GM18519 (cell line): Measurements from ENCODE around the gene HIF1AN.

ENCODE experiments used
- ATAC-seq: cut with Tn5 transposase; IDR thresholded peaks from one replicate; pipeline ENCODE4 v1.9.1; 2021; ENCODE audit warnings: mild to moderate bottlenecking, moderate library complexity; ENCODE audit not compliant: unreplicated experiment, low FRiP score

Gene HIF1AN

DNA sequence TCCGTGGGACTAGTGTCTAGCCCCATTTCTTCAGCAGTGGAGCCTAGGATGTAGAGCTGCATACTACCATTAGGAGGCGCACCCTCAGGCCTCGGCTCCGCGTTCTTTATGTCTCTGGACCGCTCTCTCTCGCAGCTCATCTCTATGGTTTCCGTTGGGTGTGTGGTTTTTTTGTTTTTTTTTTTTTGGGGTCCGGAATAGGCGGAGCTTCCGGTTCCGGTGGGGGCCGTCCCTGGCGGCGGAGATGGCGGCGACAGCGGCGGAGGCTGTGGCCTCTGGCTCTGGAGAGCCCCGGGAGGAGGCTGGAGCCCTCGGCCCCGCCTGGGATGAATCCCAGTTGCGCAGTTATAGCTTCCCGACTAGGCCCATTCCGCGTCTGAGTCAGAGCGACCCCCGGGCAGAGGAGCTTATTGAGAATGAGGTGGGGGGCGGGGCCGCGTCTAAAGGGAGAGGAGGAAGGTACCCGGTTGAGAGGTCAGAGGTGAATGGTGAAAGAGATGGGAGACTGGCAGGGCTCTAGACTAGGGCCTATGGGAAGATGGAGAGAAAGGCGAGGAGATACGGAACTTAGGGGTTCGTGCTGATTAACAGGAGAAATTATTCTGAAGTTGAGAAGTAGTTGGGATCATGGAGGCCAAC, at the start of gene HIF1AN:
Gene HIF1AN (plus strand): TSS at position 229 of the 639 bp plus-strand sequence. CDS start 16 bp downstream, at position 245.
- peak; percentile 85 for ATAC-seq

DNA sequence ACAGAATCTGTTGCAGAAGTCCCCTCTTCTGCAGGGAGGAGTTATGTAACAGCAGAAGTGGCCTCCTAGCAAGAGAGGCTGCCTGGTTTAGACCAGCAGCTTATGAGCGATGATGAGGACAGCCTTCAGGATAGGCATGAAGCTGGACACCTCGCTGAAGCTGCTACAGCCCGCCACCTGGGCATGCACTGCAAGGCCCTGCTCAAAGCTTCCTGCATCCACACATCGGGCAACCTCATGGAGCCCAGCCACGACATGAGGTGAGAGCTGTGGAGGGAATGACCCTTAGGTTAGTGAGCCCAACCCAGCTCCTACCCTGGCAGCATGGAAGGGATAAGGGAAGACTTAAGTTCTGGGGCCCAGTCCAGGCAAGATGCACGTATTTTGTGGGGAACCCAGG, 48.2 kb upstream of the HIF1AN start:
- no peak for ATAC-seq

GRCh38 chr10:100489396-100489795, 46.3 kb upstream of the HIF1AN start:
- no peak for ATAC-seq

- ATAC-seq = no peak
Measured at GRCh38 chr10:100490531-100490930, 45.2 kb upstream of the HIF1AN start.

DNA sequence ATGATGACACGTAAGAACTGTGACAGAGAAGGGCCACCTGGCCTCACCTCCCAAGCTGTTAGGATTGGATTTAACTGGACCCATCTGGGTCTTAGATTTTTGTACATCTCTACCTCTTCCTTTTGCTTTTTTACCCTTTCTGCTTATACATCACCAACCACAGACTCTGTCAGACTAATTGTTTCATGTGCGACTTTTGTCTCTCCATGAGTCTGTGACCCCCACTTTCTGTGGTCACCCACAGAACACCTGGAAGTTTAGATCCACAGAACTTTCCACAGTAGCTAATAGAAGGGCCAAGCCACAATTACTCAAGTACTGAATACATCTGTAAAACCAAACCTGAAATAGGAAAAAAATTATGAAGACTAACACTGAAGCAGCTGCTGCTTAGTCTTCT, 39.2 kb upstream of the HIF1AN start:
- ATAC-seq = no peak

GRCh38 chr10:100498059-100498458, 37.7 kb upstream of the HIF1AN start:
- ATAC-seq = no peak

GRCh38 chr10:100501423-100501822, 34.3 kb upstream of the HIF1AN start:
- ATAC-seq = no peak

DNA sequence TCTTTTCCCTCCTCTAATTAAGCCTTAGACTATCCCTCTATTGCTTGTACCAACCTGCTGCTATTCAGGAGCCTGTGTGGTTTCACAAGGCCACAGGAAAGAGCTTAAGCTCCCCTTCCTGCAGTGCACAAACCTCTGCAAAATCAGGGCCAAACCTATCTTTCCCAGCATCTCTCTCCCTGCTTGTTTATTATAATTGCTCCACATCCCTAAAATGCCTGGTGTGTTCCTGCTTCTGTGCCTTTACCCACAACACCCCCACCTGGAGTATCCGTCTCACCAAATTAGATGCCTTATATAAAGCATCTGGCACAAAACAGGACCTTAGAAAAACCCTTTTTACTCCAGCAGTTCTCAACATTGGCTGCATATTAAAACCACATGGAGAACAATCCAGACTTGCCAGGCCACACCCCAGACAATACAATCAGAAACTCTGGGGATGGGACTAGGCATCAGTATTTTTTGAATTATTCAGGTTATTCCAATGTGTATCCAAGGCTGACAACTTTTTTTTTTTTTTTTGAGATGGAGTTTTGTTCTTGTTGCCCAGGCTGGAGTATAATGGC, 32.7 kb upstream of the HIF1AN start:
- no peak for ATAC-seq

GRCh38 chr10:100504096-100504495, 31.6 kb upstream of the HIF1AN start:
- no peak for ATAC-seq

DNA sequence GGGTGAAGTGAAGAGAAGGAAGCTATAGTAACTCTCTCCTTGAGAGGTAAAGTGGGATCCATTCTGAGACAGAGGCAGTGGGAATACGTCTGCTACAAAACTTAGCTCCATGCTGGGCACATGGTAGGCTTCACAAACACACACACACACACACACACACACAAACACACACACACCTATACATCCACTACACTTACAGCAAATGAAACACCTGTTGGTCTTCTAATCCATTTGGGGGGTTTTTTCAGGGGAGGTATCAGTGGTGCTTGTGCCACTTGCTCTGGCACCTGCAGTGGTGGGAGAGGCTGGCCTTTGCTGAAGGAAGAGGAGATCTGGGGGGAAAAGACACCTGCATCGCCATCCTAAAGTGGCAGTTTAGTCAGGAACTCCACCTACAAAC, 30.6 kb upstream of the HIF1AN start:
- ATAC-seq = no peak

GRCh38 chr10:100506596-100507356, 29.0 kb upstream of the HIF1AN start:
- ATAC-seq = no peak

- ATAC-seq = no peak
Measured at GRCh38 chr10:100507357-100507732, 28.4 kb upstream of the HIF1AN start.

- ATAC-seq = no peak
Measured at GRCh38 chr10:100508266-100508665, 27.5 kb upstream of the HIF1AN start.

- no peak for ATAC-seq
Measured at GRCh38 chr10:100508691-100509150, 27.0 kb upstream of the HIF1AN start.

- ATAC-seq = no peak
Measured at GRCh38 chr10:100509241-100509840, 26.4 kb upstream of the HIF1AN start.

- ATAC-seq = no peak
Measured at GRCh38 chr10:100510533-100511308, 25.0 kb upstream of the HIF1AN start.

DNA sequence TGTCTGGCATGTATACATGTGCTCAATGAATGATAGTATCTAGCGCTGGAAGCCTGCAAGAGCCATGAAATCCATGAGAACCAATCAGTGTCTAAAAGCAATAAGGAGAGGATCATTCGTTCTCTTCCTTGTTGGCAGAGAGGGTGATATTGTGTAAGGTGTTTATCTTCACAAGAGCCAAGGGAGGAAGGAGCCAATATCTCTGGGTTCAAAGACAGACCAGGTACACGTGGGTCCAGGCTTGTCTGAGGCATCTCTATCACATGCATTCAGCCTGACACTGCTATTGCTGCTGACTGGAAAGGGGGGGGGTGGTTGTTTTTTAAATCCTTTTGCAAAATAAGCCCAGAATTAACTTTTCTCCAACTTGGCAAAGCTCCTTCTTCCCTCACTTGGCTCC, 20.1 kb upstream of the HIF1AN start:
- no peak for ATAC-seq

DNA sequence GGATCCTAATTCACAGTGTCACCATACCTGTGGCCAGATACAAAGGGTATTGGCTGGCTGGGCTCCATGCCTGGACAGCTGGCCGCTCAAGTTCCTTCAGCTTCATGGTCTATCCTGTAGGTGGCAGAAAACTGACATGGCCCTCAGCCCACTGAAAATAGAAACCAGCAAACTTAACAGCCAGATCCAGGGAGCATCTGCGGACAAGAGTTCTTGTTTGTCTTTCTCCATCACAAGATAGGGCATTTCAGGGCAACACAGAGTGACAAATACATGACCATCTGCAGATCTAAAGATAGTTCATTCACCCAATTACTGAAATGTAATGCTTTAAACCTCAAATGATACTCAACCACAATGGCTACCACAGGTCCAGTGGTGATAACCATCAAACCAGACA, 18.9 kb upstream of the HIF1AN start:
- ATAC-seq = no peak

- ATAC-seq = no peak
Measured at GRCh38 chr10:100518761-100519241, 16.9 kb upstream of the HIF1AN start.

DNA sequence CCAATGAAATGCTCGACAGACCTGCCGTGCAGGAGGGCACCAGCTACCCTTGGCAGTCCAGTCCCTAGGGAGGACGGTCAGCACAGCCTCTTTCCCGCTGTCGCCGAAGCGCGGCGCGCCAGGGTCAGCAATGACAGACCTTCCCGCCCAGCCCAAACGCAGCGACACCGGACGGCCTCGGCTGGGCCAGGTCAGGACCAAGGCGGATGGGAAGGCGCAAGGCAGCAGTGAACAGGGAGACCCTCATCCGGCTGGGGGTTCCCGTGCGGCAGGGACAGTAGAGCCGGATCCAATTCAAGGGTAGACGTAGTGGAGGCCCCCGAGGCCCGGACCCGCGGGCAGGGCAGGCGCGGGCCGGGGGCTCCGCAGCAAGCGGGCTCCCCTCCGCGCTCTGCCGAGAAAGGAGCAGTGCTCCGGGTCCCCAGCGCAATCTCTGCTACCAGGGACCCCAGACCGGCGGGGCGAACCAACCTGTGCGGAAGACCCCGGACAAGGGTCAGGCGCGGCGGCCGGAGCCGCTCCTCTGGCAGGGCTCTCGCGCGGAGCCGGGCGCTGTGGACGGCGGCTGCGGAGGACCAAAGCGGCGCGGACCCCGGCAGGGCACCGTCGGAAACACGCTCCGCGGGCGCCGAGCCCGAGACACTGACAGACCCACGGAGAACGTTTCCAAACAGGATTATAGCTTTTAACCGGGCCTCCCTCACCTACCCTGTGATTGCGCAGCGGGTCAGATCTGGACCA, 16.3 kb upstream of the HIF1AN start, which contains the start of gene SEC31B:
Gene SEC31B (minus strand): TSS at position 551 of the 741 bp plus-strand sequence. CDS start 2,909 bp downstream, outside the sequence.
- no peak for ATAC-seq
